Activated naive CD8-positive, alpha-beta T cell treated with anti-CD3 and anti-CD28 coated beads, Interleukin-2, amount 10 ng/mL, durations not matched to agents 7 days and 5 days (primary cell): ENCODE results near the gene MEX3D. TPM values are rescaled to one million over a fixed set of nuclear protein-coding genes. Genes with fewer than 3 reads are reported as not detected.
"Not testable (repeated sequence)": the region's sequence is repeated elsewhere in the genome, so short reads cannot be mapped to it uniquely, and the experiment has no call there.

ENCODE experiments used
- ATAC-seq: fragments of 150-1000 bp; cut with Tn5 transposase; one replicate; pipeline ENCODE4 v1.10.0; 2021; ENCODE audit warnings: low read depth, moderate library complexity
- POLR2A ChIA-PET: fragments of 350-600 bp; sonication (Branson Sonifier 250); formaldehyde crosslinking; loops from one replicate; lab custom pipeline; 2021; ENCODE audit warnings: antibody characterized with exemption; lab: Charles Lee
- DNase-seq: peaks from one replicate; pipeline ENCODE4 v3.0.0; 2021
- H3K27ac Mint-ChIP-seq: one replicate; pipeline ENCODE4 v1.8.0; 2022; ENCODE audit warnings: mild to moderate bottlenecking, mixed read lengths
- H3K27me3 Mint-ChIP-seq: one replicate; pipeline ENCODE4 v1.8.0; 2022; ENCODE audit warnings: mild to moderate bottlenecking, moderate library complexity, mixed read lengths
- H3K36me3 Mint-ChIP-seq: one replicate; pipeline ENCODE4 v1.8.0; 2021; ENCODE audit warnings: mild to moderate bottlenecking, mixed read lengths
- H3K4me1 Mint-ChIP-seq: one replicate; pipeline ENCODE4 v1.8.0; 2021; ENCODE audit warnings: mixed read lengths
- H3K4me3 Mint-ChIP-seq: one replicate; pipeline ENCODE4 v1.8.0; 2022; ENCODE audit warnings: mild to moderate bottlenecking, moderate library complexity, mixed read lengths
- H3K9me3 Mint-ChIP-seq: one replicate; pipeline ENCODE4 v1.8.0; 2021; ENCODE audit warnings: mixed read lengths
- total RNA-seq, 2 experiments: library from RNA; stranded (reverse); gene quantifications; one replicate each; pipeline ENCODE4 v1.2.3, GENCODE V29; 2021

The MEX3D gene
- total RNA-seq, 2 experiments from 2014 or later = 7.0 to 7.8 TPM

DNA sequence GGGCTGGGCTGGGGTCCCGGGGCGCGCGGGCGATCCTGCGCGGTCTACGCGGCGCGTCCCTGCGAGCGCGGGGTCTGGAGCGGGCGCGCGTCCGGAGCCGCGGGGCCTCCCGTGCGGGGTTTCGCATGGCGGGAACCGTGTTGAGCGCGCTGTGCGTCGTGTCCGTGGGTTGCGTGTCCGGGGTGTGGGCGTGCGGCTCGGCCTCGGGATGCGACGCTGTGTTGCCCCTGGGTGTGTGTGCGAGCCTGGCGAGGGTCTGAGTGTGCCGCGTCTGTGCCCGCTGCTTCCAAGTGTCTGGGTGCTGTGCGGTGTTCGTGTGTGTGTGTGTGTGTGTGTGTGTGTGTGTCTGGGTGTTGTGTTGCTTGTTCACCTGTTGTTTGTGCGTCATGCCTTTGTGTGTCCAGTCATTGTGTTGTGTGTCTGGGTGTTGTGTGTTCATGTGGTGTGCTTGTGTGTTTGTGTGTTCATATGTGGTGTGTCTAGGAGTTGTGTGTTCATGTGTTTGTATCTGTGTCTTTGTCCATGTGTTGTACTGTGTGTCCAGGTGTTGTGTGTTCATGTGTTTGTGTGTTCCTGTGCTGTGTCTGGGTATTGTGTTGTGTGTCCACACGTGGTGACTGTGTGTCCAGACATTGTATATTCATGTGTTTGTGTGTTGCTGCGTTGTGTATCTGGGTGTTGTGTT lies 43.7 kb downstream of the MEX3D start:
- peak overlapping the region; percentile 35 for H3K27ac Mint-ChIP-seq
- peaks cover 23% of the 10 kb centered on the region for H3K27me3 Mint-ChIP-seq
- ATAC-seq = no peak
- DNase-seq = no peak
- no peak overlapping the region for H3K4me3 Mint-ChIP-seq
- no peaks in the 10 kb centered on the region for H3K36me3 Mint-ChIP-seq
- H3K9me3 Mint-ChIP-seq = no peaks in the 10 kb centered on the region
- POLR2A ChIA-PET = no interaction called here
- peaks cover 4% of the 10 kb centered on the region for H3K4me1 Mint-ChIP-seq

DNA sequence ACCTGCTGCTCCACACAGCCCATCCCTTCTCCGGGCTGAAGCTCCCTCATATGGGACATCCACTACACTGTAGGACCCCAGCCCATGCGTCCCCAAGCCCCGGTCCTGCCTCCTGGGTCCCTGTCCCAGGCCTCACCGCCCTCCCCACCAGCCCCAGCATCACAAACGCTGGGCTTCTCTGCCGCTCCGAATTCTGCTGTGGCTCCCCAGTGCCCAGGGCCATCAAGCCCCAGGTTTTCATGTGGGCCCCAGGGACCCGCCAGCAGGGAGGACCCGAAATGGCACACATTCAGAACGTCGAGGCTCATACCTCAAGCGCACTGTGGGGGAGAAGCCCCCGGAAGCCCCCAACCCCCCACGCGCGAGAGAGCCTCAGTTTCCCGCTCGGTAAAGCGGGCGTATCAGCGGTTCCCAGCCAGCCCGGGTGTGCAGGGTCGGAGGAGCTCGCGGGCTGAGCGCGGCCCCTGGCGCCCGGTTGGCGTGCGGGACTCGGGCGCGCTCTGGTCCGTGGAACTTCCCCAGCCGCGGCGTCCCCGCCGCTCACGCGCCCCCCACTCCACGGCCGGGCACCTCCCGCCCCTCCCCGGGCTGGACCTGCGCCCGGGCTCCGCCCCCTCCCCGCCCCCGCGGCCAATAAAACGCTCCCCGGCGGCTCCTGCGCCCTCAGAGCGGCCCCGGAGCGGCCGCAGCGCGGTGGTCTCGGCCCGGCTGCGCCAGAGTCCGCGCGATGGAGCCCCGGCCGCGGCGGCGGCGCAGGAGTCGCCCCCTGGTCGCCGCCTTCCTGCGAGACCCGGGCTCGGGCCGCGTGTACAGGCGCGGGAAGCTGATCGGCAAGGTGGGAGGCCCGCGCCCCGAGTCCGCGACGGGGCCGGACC lies 44.5 kb downstream of the MEX3D start, which contains the start of gene PLK5:
Gene PLK5 (plus strand): TSS at position 666 of the 875 bp plus-strand sequence. CDS start 2,920 bp downstream, outside the sequence.
- no peaks in the 10 kb centered on the region for H3K36me3 Mint-ChIP-seq
- DNase-seq (no peak), ATAC-seq (no peak)
- POLR2A ChIA-PET = no interaction called here
- no peak within 1 kb of the TSS for H3K4me3 Mint-ChIP-seq
- H3K27me3 Mint-ChIP-seq = peaks cover 23% of the 10 kb centered on the region
- peak within 1 kb of the TSS; percentile 35 for H3K27ac Mint-ChIP-seq
- H3K4me1 Mint-ChIP-seq = peaks cover 4% of the 10 kb centered on the region
- H3K9me3 Mint-ChIP-seq = no peaks in the 10 kb centered on the region

DNA sequence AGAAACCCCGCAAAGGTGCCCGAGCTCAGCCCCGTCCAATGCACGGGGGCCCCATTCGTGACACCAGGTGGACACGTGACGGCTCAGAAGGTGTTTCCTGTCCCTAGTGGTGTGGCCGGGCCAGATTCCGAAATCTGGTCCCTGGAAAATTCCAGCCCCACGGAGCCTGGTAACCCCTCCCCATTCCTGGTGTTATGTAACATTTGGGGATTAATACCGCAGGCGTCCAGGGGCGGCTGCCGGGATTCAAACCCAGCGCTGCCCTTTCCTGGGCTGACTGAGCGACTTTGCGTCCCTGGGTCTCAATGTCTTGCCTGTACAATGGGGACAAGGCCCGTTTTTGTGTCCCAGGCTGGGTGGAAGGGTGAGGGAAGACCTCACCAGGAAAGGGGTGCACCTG lies 45.3 kb downstream of the MEX3D start:
- no peak for DNase-seq
- POLR2A ChIA-PET = no interaction called here
- Mint-ChIP-seq H3K27me3 (peaks cover 23% of the 10 kb centered on the region), H3K4me3 (no peak overlapping the region), H3K4me1 (peaks cover 4% of the 10 kb centered on the region), H3K27ac (no peak overlapping the region), H3K9me3 (no peaks in the 10 kb centered on the region), H3K36me3 (no peaks in the 10 kb centered on the region)
- no peak for ATAC-seq

DNA sequence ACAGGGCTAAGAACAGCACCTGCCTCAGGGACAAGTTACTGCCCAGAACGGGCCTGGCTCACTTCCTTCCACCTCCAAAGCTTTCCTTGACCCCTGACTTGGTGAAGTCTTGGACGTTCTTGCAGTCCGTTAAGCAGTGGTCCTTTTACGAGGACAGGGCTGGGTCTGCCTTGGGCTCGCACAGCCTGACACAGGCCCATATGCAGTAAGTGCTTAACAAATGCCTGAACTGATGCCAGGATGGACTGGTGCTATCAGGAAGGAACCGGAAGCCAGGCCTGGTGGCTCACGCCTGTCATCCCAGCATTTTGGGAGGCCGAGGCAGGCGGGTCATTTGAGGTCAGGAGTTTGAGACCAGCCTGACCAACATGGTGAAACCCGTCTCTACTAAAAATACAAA lies 46.1 kb downstream of the MEX3D start:
- no peak for DNase-seq
- H3K27me3 Mint-ChIP-seq = peaks cover 20% of the 10 kb centered on the region
- H3K36me3 Mint-ChIP-seq = no peaks in the 10 kb centered on the region
- H3K4me1 Mint-ChIP-seq = peaks cover 4% of the 10 kb centered on the region
- ATAC-seq = no peak
- H3K9me3 Mint-ChIP-seq = no peaks in the 10 kb centered on the region
- POLR2A ChIA-PET = no interaction called here
- no peak overlapping the region for H3K27ac Mint-ChIP-seq
- H3K4me3 Mint-ChIP-seq = no peak overlapping the region

DNA sequence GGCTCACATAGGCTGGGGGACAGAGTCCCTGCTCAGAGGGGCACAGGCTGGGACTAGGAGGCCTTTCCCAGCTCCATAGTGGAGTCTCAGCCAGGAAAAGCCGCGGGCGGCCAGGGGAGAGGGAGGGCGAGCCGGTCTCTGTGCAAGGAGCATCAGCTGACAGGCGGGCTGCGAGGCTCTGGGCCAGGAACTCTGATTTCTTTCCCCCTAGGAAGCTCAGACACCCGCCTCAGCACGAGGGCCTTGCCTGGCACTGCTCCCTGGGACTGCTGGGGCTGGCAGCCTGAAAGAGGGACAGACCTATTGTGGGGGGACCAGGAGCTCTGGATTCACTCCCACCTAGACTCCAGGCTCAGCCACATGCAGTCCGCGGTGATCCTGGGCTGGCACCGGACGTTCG lies 46.5 kb downstream of the MEX3D start:
- Mint-ChIP-seq H3K27ac (no peak overlapping the region), H3K27me3 (peaks cover 20% of the 10 kb centered on the region), H3K9me3 (no peaks in the 10 kb centered on the region), H3K4me1 (peaks cover 4% of the 10 kb centered on the region), H3K36me3 (no peaks in the 10 kb centered on the region), H3K4me3 (no peak overlapping the region)
- ATAC-seq = no peak
- no peak for DNase-seq
- POLR2A ChIA-PET = no interaction called here

DNA sequence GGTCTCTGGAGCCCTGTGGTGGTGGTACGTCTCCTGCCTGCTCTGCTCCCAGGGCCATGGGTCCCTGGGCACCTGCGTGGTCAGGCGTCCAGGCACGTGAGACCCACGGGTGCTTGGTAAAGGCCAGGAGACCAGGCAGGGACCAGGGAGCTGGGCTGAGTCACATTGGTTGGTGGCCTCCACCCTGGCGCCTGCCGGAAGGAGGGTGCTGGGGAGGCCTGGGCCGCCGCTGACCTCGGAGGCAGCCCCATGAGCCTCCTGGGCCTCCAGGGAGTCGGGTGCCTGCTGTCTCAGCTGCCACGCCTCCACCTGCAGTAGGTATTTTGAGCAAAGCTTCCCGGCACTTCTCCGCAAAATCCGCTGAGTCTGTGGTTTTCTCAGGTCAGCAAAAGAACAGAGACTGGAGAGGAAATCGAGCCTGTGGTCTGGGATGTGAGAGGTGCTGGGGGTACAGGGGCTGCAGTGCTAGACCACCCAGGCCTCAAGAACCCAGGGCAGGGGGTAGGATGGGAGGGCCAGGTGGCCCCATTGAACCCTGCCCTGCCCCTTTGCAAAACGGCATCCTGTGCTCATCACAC lies 47.8 kb downstream of the MEX3D start:
- DNase-seq (no peak), ATAC-seq (no peak)
- Mint-ChIP-seq H3K4me1 (peaks cover 4% of the 10 kb centered on the region), H3K27ac (no peak overlapping the region), H3K36me3 (no peaks in the 10 kb centered on the region), H3K27me3 (peaks cover 18% of the 10 kb centered on the region), H3K4me3 (no peak overlapping the region), H3K9me3 (no peaks in the 10 kb centered on the region)
- POLR2A ChIA-PET = no interaction called here

DNA sequence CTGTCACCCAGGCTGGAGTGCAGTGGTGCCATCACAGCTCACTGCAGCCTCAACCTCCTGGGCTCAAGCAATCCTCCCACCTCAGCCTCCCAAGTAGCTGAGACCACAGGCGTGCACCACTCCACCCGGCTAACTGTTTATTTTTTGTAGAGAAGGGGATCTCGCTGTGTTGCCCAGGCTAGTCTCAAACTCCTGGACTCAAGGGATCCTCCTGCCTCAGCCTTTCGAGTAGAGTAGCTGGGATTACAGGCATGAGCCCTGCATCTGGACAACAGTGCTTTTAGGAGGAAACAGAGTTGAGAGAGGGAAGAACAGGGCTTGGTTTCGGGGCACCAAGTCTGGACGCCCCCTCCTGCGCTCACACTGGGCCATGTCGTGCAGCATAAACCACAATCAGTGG lies 48.3 kb downstream of the MEX3D start:
- POLR2A ChIA-PET = not testable (repeated sequence)
- peaks cover 14% of the 10 kb centered on the region for H3K27me3 Mint-ChIP-seq

DNA sequence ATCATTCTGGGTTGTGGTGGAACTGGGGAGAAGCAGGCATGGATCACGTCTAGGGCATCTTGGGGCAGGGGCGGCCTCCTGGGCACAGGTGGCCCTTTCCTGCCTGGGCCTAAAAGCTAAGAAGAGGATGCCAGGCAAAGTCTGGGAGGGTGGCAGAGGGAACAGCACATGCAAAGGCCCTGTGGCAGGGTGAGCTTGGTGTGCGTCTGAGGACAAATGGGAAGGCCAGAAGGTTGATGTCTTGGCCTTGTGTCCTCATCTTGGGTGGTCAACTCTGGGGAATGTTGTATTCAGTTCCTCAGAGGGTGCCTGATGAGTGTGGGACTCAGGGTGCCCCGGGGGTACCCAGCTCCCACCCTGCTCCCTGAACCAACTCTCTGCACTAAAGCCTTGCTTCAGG lies 49.7 kb downstream of the MEX3D start:
- POLR2A ChIA-PET = no interaction called here
- no peak overlapping the region for H3K27ac Mint-ChIP-seq
- no peaks in the 10 kb centered on the region for H3K4me1 Mint-ChIP-seq
- H3K4me3 Mint-ChIP-seq = no peak overlapping the region
- H3K36me3 Mint-ChIP-seq = no peaks in the 10 kb centered on the region
- ATAC-seq (no peak), DNase-seq (no peak)
- H3K9me3 Mint-ChIP-seq = no peaks in the 10 kb centered on the region
- H3K27me3 Mint-ChIP-seq = peaks cover 8% of the 10 kb centered on the region

More for the DNA sequence above, 48.3 kb downstream of the MEX3D start:
- H3K36me3 Mint-ChIP-seq, DNase-seq, H3K9me3 Mint-ChIP-seq, H3K4me3 Mint-ChIP-seq, ATAC-seq, H3K4me1 Mint-ChIP-seq, H3K27ac Mint-ChIP-seq: not testable (repeated sequence)

DNA sequence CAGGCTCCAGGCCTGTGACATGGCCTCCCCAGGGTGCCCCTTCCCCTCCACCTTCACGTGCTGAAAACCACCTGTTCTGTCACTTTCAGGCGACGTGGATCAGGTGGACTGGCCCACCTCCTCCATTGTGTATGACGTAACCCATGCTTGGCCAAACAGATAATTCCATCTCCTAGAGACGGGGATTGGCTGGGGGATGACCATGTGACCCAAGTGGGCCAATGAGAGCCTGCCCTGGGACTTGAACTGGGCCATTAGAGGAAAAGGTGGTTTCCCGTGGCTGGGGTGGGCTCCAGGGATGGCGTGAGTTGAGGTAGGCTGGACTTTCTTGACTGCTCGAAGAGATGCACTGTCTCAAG lies 51.8 kb downstream of the MEX3D start:
- Mint-ChIP-seq H3K4me1 (peaks cover 5% of the 10 kb centered on the region), H3K27me3 (peaks cover under 1% of the 10 kb centered on the region), H3K27ac (no peak overlapping the region), H3K36me3 (no peaks in the 10 kb centered on the region), H3K9me3 (no peaks in the 10 kb centered on the region), H3K4me3 (no peak overlapping the region)
- no peak for DNase-seq
- POLR2A ChIA-PET = no interaction called here
- ATAC-seq = no peak

DNA sequence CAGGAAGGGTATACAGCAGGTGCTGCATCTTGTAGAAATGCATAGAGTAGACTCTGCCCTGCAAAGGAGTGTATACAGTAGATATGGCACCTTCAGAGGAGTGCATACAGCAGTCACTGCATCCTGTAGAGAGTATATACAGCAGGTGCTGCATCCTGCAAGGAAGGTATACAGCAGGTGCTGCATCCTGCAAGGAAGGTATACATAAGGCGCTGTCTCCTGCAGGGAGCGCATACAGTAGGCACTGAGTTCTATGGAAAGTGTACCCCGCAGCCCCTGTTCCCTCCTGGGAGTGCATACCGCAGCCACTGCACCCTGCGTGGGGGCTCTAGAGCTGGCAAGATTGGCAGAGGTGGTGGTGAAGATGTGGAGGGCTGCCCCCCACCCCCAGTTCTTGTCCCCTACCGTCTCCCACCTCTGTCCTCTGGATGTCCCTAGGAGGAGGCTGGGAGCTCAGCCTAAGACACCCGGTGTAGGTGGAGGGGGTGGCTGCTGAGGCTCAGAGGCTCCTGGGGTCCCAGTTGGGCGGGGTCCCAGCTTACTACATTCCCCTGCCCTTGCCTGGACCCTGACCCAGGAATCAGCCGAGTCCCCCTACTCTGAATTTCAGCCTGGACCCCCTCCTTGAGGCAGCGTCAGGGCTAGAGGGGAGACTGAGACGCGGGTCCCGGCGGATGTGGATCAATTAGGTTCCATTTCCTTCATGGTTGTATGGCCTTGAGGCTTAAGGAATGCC lies 53.0 kb downstream of the MEX3D start:
- ATAC-seq (no peak), DNase-seq (no peak)
- H3K4me1 Mint-ChIP-seq = peaks cover 5% of the 10 kb centered on the region
- no peak overlapping the region for H3K4me3 Mint-ChIP-seq
- POLR2A ChIA-PET = interaction anchor here (0.5 kb wide), 1 partner anchor 648 kb away, joined by 4 read pairs; no protein-coding TSS in a partner anchor
- H3K36me3 Mint-ChIP-seq = no peaks in the 10 kb centered on the region
- H3K27me3 Mint-ChIP-seq = peaks cover 9% of the 10 kb centered on the region
- no peaks in the 10 kb centered on the region for H3K9me3 Mint-ChIP-seq
- no peak overlapping the region for H3K27ac Mint-ChIP-seq

DNA sequence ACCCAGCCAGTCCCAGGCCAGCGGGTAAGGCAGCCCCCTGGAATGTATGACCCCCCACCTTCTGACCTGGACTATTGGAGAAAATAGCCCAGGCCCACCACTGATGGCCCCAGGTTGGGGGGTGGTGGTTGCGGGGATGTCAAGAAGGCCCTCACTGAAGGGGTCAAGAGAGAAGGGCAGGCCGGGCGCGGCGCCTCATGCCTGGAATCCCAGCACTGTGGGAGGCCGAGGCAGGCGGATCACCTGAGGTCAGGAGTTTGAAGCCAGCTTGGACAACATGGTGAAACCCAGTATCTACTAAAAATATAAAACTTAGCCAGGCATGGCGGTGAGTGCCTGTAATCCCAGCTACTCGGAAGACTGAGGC lies 53.8 kb downstream of the MEX3D start:
- ATAC-seq = no peak
- Mint-ChIP-seq H3K27me3 (peaks cover 12% of the 10 kb centered on the region), H3K9me3 (no peaks in the 10 kb centered on the region), H3K27ac (no peak overlapping the region), H3K4me3 (peak overlapping the region; percentile 13), H3K36me3 (no peaks in the 10 kb centered on the region), H3K4me1 (peaks cover 7% of the 10 kb centered on the region)
- DNase-seq = no peak
- POLR2A ChIA-PET = no interaction called here

DNA sequence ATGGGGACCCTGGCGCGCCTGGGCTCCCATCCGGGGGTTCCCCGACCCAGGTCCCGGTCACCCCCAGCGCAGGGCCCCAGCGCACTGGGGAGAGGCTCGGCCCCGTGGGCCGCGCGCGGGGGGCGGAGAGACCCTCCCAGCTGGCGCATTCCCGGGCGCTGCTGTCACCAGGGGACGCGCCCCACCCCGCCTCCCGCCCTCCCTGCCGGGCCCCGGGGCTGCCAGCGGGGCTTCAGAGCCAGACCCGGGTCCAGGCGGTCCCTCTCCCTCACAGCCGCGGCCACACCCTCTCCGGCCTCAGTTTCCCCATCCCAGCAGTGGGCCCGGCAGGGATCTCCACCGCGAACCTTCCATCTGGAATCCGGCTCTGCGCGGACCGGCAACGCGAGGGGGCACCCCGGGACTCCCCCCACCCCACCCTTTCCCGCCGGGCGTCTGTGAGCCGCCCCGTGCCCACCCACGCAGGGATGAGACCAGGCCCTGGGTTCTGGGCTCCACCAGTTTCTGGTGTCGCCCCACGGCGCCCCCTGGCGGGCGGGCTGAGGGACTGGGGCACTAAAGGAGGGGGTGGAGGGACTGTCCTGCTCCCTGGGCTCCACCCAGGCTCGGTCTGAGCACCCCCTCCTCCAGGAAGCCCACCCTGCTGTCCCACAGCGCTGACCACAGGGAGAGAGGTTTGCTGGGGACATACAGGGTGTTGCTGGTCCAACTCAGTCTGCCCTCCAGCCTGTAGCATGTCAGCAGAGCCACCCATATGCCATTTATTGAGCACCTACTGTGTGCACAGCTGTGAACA lies 54.4 kb downstream of the MEX3D start:
- peak; percentile 85 for DNase-seq
- H3K27me3 Mint-ChIP-seq = peaks cover 16% of the 10 kb centered on the region
- no peaks in the 10 kb centered on the region for H3K36me3 Mint-ChIP-seq
- POLR2A ChIA-PET = no interaction called here
- H3K27ac Mint-ChIP-seq = no peak overlapping the region
- peaks cover 7% of the 10 kb centered on the region for H3K4me1 Mint-ChIP-seq
- ATAC-seq = peak; percentile 64
- peak overlapping the region; percentile 13 for H3K4me3 Mint-ChIP-seq
- no peaks in the 10 kb centered on the region for H3K9me3 Mint-ChIP-seq
